RWPE1 (cell line): ENCODE data around the gene CCDC157.
A peak's percentile ranks its signal among the peaks of the same experiment; 100 is the strongest.

Experiments used
- CTCF ChIA-PET: fragments of 350-600 bp; sonication (Branson Sonifier 250); formaldehyde crosslinking; extraction: SDS; loops from one replicate; lab custom pipeline; 2021; lab: Yijun Ruan, JAX
- POLR2A ChIA-PET: fragments of 400-600 bp; formaldehyde crosslinking; extraction: SDS; loops from one replicate; lab custom pipeline; 2020; ENCODE audit warnings: antibody characterized with exemption; ENCODE audit not compliant: low non-redundant PET; lab: Yijun Ruan, JAX
- DNase-seq: peaks from one replicate; pipeline ENCODE4 v3.0.0; 2012; ENCODE audit warnings: low spot score
- H3K27ac ChIP-seq: fragments of 450-650 bp; 2 replicates; pipeline ENCODE4 v1.5.1; 2017
- CTCF ChIP-seq: fragments of 450-650 bp; conservative IDR thresholded peaks from 2 replicates; pipeline ENCODE4 v1.5.1; 2017; ENCODE audit warnings: low read depth, mild to moderate bottlenecking

CCDC157 gene

GRCh38 chr22:30425327-30425615 is 68.5 kb downstream of the CCDC157 start:
- no peak for TF ChIP-seq CTCF
- DNase-seq, result no peak
- POLR2A ChIA-PET, result no interaction called here
- H3K27ac ChIP-seq, result peak overlapping the region; percentile 99
- CTCF ChIA-PET, result no interaction called here

- peak within 1 kb of the TSS; percentile 99 for H3K27ac ChIP-seq
- CTCF ChIA-PET, result interaction anchor here (1.1 kb wide), 1 partner anchor 60 kb away, joined by 4 read pairs; no protein-coding TSS in a partner anchor
- no peak for TF ChIP-seq CTCF
- DNase-seq, result peak; percentile 48
- POLR2A ChIA-PET, result no interaction called here
These were observed 69.0 kb downstream of the CCDC157 start, which contains the start of gene MTFP1 for GRCh38 chr22:30425616-30426387. TSS of gene MTFP1 (plus strand) at chr22:30425768. CDS start at chr22:30425880, 112 bp downstream.
